Gastrocnemius medialis (tissue), 4 donors: Measurements from ENCODE around the gene NTRK1. TPM values are rescaled to one million over a fixed set of nuclear protein-coding genes. Genes with fewer than 3 reads are reported as not detected.

Experiments
- ATAC-seq, 2 donors: fragments of 150-250 bp; one replicate each; pipeline ENCODE4 v1.9.1; 2016
- DNase-seq, 2 donors: peaks; one replicate each; pipeline ENCODE4 v3.0.0-alpha.2; 2019
- H3K27ac ChIP-seq, 4 donors: fragments of 200-600 bp; sonication (generic); 1 replicate in 1 of 4; 2 replicates in 3 of 4; pipeline ENCODE4 v1.5.1; 2016 to 2018; ENCODE audit warnings: mild to moderate bottlenecking in 2 of 4, moderate library complexity in 1 of 4
- H3K27me3 ChIP-seq, 3 donors: fragments of 200-600 bp; sonication (generic) in 2 of 3; 1 replicate in 1 of 3; 2 replicates in 2 of 3; pipeline versions ENCODE4 v1.5.1 to v1.6.0; 2016 to 2019; ENCODE audit warnings: mild to moderate bottlenecking in 1 of 3, moderate library complexity in 1 of 3
- H3K36me3 ChIP-seq, 2 donors: fragments of 200-600 bp; sonication (generic) in 1 of 2; one replicate each; pipeline ENCODE4 v1.5.1; 2017 to 2018
- H3K4me1 ChIP-seq, 2 donors: fragments of 200-600 bp; sonication (generic) in 1 of 2; one replicate each; pipeline ENCODE4 v1.5.1; 2016 to 2017; ENCODE audit warnings: mild to moderate bottlenecking in 2 of 2
- H3K4me3 ChIP-seq, 4 donors: fragments of 200-600 bp; sonication (generic) in 3 of 4; 1 replicate in 1 of 4; 2 replicates in 3 of 4; pipeline ENCODE4 v1.5.1; 2016 to 2019; ENCODE audit warnings: mild to moderate bottlenecking in 2 of 4
- H3K9me3 ChIP-seq, 3 donors: fragments of 200-600 bp; sonication (generic) in 2 of 3; 1 replicate in 1 of 3; 2 replicates in 2 of 3; pipeline ENCODE4 v1.5.1; 2016 to 2019
- CTCF ChIP-seq, 5 experiments: fragments of 450-650 bp in 3 of 5; fragments of 200-600 bp in 2 of 5; sonication (generic) in 2 of 5; IDR thresholded peaks in 4 of 5; conservative IDR thresholded peaks in 1 of 5; 1 replicate in 4 of 5; 2 replicates in 1 of 5; pipeline ENCODE4 v1.5.1; 2016 to 2019; ENCODE audit warnings: antibody characterized with exemption in 5 of 5, mild to moderate bottlenecking in 3 of 5, moderate library complexity in 3 of 5
- POLR2A ChIP-seq, 2 donors: fragments of 450-650 bp; IDR thresholded peaks; one replicate each; pipeline ENCODE4 v1.6.1; 2017; ENCODE audit warnings: antibody characterized with exemption in 2 of 2, mild to moderate bottlenecking in 2 of 2, moderate library complexity in 2 of 2
- in situ Hi-C, 4 donors: fragments of 200-750 bp; cut with MboI; loops; one replicate each; pipeline versions ENCODE4 v1.15.0 to v1.8.0; 2017; ENCODE audit warnings: low sequenced_read_pairs in 4 of 4
- intact Hi-C: fragments of 100-400 bp; cut with DNase I; formaldehyde crosslinking; loops from one replicate; pipeline ENCODE4 v1.15.1; 2023; ENCODE audit warnings: low total_unique reads
- total RNA-seq, 4 donors: library from RNA; depleted of rRNA; stranded (reverse); fragments of >200 nt; gene quantifications; one replicate each; pipeline versions ENCODE4 v1.1.0 to v1.2.3, GENCODE V29; 2016

The NTRK1 gene
- total RNA-seq, 4 donors from 2014 or later, result 0.13 to 0.22 TPM; not detected in 2

GRCh38 chr1:156813750-156814570 is 46.7 kb upstream of the NTRK1 start:
- no peaks in the 10 kb centered on the region for H3K27me3 ChIP-seq
- intact Hi-C loops (no loop called here), in situ Hi-C loops (no loop called here)
- peak; percentile 47 to 72 for ATAC-seq
- no peak for TF ChIP-seq POLR2A (IDR thresholded peaks at IDR 0.05)
- TF ChIP-seq CTCF (IDR thresholded peaks at IDR 0.05 in 4 of 5, conservative IDR thresholded peaks at IDR 0.05 in 1 of 5), result peak; percentile 35 to 69 (median 46)
- H3K36me3 ChIP-seq, result no peaks in the 10 kb centered on the region
- peak overlapping the region; percentile 55 to 62 (median 56) for H3K4me3 ChIP-seq
- peak overlapping the region; percentile 5 to 71 (median 42) for H3K27ac ChIP-seq
- peaks cover 11 to 15% of the 10 kb centered on the region in 2 donors for H3K4me1 ChIP-seq
- DNase-seq, result peak in 1 of 2 donors; percentile 51
- H3K9me3 ChIP-seq, result no peaks in the 10 kb centered on the region

GRCh38 chr1:156814571-156815260 is 45.9 kb upstream of the NTRK1 start:
- no peak for TF ChIP-seq CTCF (IDR thresholded peaks at IDR 0.05 in 4 of 5, conservative IDR thresholded peaks at IDR 0.05 in 1 of 5)
- TF ChIP-seq POLR2A (IDR thresholded peaks at IDR 0.05), result no peak
- ATAC-seq, result no peak
- intact Hi-C loops (no loop called here), in situ Hi-C loops (no loop called here)
- H3K4me1 ChIP-seq, result peaks cover 11 to 15% of the 10 kb centered on the region in 2 donors
- peak overlapping the region in 2 of 4 donors; percentile 56 to 62 for H3K4me3 ChIP-seq
- DNase-seq, result no peak
- peak overlapping the region; percentile 69 to 76 (median 70) for H3K27ac ChIP-seq
- no peaks in the 10 kb centered on the region for H3K9me3 ChIP-seq
- no peaks in the 10 kb centered on the region for H3K27me3 ChIP-seq
- no peaks in the 10 kb centered on the region for H3K36me3 ChIP-seq

- no peaks in the 10 kb centered on the region for H3K27me3 ChIP-seq
- TF ChIP-seq POLR2A (IDR thresholded peaks at IDR 0.05) (peak in 1 of 2 donors; percentile 49), CTCF (IDR thresholded peaks at IDR 0.05 in 4 of 5, conservative IDR thresholded peaks at IDR 0.05 in 1 of 5) (no peak)
- no peaks in the 10 kb centered on the region for H3K36me3 ChIP-seq
- in situ Hi-C loops (no loop called here), intact Hi-C loops (no loop called here)
- peaks cover 11 to 15% of the 10 kb centered on the region in 2 donors for H3K4me1 ChIP-seq
- H3K9me3 ChIP-seq, result no peaks in the 10 kb centered on the region
- peak overlapping the region in 2 of 4 donors; percentile 24 to 32 for H3K4me3 ChIP-seq
- H3K27ac ChIP-seq, result peak overlapping the region; percentile 69 to 76 (median 70)
- DNase-seq, result peak; percentile 54 to 74
- peak; percentile 78 for ATAC-seq
These were observed 45.3 kb upstream of the NTRK1 start for GRCh38 chr1:156815307-156815826.

- intact Hi-C loops, result no loop called here
- Histone ChIP-seq H3K27me3 (no peaks in the 10 kb centered on the region), H3K27ac (peak overlapping the region; percentile 59 to 68 (median 64)), H3K9me3 (no peaks in the 10 kb centered on the region), H3K4me3 (peak overlapping the region in 2 of 4 donors; percentile 24 to 32), H3K36me3 (no peaks in the 10 kb centered on the region), H3K4me1 (peaks cover 11 to 15% of the 10 kb centered on the region in 2 donors)
- in situ Hi-C loops, result no loop called here
- TF ChIP-seq POLR2A (IDR thresholded peaks at IDR 0.05) (no peak), CTCF (IDR thresholded peaks at IDR 0.05 in 4 of 5, conservative IDR thresholded peaks at IDR 0.05 in 1 of 5) (no peak)
- ATAC-seq (no peak), DNase-seq (no peak)
These were observed 44.7 kb upstream of the NTRK1 start for GRCh38 chr1:156815961-156816422.
